Cardiac fibroblast (primary cell): ENCODE measurements around the gene LIPC.

ENCODE experiments used
- DNase-seq, 2 donors: peaks; one replicate each; pipeline versions ENCODE4 v3.0.0 to v3.0.0-alpha.2; 2010; ENCODE audit warnings: low read depth in 2 of 2
- H3K4me3 ChIP-seq, 2 donors: replicated peaks in 1 of 2; 1 replicate in 1 of 2; 2 replicates in 1 of 2; pipeline ENCODE4 v1.5.1; 2011; ENCODE audit warnings: low read depth in 2 of 2, low read length in 2 of 2, mild to moderate bottlenecking in 2 of 2, moderate library complexity in 1 of 2
- CTCF ChIP-seq: IDR thresholded peaks from one replicate; pipeline ENCODE4 v1.5.1; 2011; ENCODE audit warnings: low read depth, mild to moderate bottlenecking, low read length, inconsistent platforms

LIPC gene

DNA sequence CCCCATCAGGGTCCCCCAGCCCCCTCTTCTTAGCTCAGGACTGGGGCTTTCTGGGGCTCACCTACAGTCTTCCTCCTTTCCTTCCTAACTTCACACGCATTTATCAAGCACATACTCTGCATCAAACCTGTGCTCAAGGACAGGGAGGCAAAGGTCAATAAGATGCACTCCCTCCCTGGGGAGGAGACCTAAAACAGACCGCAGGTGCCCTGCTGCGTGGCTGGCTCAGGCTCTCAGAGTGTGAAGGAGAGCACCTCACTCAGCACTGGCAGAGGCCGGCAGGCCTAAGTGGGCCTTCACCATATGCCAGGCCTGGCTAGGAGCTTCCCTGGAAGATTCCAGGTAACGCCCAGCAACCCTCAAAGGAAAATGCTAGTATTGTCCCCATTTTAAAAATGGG, 16.5 kb downstream of the LIPC start:
- no peak overlapping the region for H3K4me3 ChIP-seq
- no peak for TF ChIP-seq CTCF
- DNase-seq: no peak

DNA sequence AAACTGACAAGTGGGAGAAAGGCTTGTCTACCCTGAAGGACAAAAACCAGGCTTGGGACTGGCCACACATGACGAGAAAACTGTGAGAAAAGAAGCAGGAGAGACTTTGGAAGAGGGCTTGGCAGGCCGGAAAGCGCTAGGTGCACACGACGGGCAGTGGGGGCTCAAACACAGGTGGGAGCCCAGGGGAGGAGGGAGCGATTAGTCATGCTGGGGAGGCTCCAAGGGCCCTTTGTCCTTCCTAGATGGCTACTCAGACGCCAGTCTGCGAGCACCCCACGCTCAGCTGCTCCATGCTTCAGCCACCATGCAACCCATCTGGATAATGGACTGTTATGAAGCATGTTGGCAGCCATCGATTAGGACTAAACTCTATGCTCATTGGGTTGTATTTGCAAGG, 17.1 kb downstream of the LIPC start:
- TF ChIP-seq CTCF: no peak
- DNase-seq: no peak
- H3K4me3 ChIP-seq: no peak overlapping the region

DNA sequence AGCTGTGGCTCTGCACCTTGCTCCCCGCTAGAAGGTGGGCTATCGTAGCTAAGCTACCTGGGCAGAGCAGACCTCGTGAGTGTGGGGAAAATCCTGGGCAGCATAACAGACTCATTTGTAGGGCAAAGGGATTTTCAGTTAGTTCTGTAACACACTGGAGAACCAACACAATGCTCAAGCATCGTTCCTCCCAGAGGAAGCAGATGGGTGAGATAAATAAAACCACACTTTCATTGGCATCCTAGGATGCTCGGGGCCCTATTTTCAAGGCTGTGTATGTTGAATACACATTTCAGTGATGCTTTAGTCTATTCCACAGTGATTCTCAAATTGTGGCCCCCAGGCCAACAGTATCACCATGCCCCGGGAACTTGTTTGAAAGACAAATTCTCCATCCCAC, 20.0 kb downstream of the LIPC start:
- DNase-seq: no peak
- TF ChIP-seq CTCF: no peak
- H3K4me3 ChIP-seq: no peak overlapping the region

DNA sequence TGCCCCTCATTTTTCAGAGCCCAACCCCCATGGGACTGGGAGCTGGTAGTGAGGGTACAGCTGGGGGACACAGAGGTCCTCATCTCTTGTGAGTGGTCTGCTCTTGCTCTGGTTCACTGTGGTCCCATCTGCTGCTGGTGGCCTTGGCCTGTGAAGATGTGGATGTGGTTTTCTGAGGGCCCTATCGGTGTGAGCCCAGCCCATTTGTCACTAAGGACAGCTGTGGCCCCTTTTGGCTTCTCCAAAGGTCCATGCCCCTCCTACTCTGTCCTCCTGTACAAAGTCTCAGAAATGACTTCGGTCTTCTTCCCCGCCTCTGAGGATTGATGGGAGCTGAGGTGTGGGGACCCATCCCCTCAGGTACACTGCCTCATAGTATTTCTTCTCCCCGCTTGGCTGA, 21.0 kb downstream of the LIPC start:
- no peak for DNase-seq
- no peak for TF ChIP-seq CTCF
- no peak overlapping the region for H3K4me3 ChIP-seq

- DNase-seq: no peak
- no peak for TF ChIP-seq CTCF
- H3K4me3 ChIP-seq: no peak overlapping the region
Measured at GRCh38 chr15:58453931-58454793, 22.4 kb downstream of the LIPC start.

- H3K4me3 ChIP-seq: no peak overlapping the region
- TF ChIP-seq CTCF: no peak
- peak in 1 of 2 donors; percentile 59 for DNase-seq
Measured at GRCh38 chr15:58454950-58455401, 23.2 kb downstream of the LIPC start.

DNA sequence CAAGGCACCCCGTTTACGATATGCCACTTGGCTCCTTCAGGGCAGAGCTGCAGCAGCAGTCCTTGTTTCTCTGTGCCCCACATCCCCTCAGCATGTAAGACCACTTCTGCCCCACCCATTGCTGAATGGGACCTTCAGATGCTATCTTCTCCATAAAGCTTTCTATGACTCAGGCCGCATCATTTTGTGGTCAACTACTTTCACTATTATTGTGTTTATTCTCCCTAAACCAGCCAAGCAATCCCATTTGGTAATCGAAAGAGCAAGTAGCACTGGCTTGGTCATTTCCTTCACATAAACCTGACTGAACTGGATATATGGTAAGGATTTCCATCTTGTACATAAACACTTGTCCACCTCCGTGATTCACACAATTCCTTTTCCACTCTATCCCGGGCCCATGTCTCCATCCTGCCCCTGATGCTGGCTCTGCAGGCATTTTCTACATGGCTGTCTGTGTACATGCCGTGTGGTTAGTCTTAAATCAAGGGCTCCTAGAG, 25.7 kb downstream of the LIPC start:
- peak; percentile 33 to 86 for DNase-seq
- H3K4me3 ChIP-seq: no peak overlapping the region
- TF ChIP-seq CTCF: no peak
